Cerebellar nuclear complex (tissue), 1 donor: Measurements from ENCODE around the gene PNMA8A.
A peak's percentile ranks its signal among the peaks of the same experiment; 100 is the strongest.

Source experiments
- DNase-seq, 2 experiments: peaks; one replicate each; lab custom pipeline; 2025; lab: John Stamatoyannopoulos, UW

PNMA8A gene

DNA sequence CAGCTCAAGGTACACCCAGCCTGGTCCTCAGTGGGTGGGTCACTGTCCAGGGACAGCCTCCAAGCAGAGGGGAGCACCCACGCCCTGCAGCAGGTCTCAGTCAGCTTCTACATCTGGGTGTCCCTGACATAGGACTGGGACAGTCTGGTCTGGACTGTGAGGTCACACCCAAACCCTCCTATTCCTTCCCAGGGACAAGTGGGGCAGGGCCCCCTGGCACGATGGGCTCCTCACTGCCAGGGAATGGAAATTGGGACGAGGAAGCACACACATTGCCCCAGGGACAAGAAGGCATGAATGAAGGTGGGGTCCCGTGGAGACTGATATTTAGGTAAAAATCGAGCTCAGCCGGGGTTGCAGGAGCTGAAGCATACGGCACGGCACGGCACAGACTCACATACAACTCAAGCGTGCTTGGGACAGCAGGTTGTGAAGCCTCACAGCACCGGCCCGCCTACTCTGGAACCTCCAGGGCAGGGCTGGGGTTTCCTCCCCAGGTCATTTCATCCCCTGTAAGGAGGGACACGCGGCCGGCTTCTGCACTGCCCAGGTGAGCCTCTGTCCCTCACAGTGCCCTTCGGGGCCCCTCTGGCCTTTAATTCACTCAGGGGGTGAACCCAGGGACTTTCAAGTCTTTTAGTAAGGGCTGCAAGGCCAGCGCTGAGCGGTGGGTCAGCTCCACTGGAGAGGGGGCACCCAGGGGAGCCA is 20.8 kb upstream of the PNMA8A start:
- no peak for DNase-seq

DNA sequence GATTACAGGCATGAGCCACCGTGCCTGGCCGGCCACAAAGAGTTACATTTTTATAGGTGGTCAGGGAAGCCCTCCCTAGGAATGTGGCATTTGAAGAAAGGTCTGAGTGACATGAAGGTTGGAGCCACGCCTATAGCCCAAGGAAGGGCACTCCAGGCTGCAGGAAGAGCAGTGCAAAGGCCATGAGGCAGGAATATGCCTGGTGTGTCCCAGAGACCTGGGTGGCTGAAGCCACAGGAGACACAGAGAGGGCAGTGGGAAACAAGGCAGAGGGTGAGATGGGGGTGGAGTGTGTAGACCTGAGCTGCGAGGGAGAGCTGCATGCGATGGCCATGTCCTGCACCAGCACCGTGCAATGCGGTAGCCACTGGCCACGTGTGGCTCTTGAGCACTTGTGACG is 19.4 kb upstream of the PNMA8A start:
- DNase-seq, result no peak

DNA sequence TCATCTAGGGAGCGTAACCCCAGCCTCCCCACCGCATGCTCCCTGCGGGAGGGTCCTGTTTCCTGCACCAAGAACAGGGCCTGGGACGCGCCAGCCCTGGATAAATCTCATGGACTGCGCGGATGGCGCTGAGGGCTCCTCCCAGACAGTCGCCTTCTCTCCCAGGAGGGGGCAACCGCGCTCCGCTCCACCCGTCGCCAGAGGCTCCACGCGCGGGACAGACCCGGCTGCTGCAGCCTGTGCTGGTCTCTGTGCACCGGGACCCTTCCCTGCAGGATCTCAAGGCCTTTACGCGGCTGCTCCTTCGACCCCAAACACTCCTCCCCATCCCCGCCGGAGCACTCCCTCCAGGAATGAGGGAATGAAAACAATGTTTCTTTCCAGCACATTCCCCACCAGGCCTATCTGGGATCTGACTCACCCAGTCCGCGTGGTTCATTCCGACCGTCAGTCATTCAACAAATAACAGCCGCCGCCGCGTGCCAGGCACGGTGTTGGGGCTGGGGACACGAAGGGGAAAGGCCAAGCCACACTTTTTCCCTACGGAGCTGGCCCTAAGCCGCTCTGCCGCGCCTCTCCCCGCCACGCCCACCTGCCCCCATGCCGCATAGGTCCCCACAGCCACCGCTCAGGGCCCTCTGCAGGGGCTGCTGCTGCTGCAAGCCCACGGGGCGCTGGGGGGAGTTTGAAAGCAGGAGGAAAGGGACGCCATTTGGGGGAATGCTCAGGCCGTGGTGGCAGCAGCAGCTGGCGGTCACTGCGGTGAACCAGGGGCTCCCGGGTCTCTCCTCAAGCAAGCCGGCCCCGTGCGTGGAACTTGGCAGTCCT is 18.3 kb upstream of the PNMA8A start:
- DNase-seq, result no peak

DNA sequence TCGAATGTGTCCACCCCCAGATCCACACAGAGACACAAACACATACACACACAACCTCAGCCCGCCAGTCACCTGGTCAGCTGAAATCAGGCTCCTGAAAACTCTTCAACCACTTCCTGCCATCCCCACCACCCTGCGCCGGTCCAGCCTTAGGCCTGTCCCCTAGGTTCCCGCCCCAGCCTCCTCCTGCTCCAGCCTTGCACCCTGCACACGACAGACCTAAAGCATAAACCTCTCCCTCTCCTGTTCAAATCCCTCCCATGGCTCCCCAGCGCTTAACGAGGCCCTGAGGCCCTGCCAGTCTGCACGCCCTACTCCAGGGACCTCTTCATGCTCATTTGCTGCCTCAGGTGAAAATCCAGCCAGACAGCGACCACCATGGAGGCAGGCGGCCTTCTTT is 17.2 kb upstream of the PNMA8A start:
- no peak for DNase-seq

DNA sequence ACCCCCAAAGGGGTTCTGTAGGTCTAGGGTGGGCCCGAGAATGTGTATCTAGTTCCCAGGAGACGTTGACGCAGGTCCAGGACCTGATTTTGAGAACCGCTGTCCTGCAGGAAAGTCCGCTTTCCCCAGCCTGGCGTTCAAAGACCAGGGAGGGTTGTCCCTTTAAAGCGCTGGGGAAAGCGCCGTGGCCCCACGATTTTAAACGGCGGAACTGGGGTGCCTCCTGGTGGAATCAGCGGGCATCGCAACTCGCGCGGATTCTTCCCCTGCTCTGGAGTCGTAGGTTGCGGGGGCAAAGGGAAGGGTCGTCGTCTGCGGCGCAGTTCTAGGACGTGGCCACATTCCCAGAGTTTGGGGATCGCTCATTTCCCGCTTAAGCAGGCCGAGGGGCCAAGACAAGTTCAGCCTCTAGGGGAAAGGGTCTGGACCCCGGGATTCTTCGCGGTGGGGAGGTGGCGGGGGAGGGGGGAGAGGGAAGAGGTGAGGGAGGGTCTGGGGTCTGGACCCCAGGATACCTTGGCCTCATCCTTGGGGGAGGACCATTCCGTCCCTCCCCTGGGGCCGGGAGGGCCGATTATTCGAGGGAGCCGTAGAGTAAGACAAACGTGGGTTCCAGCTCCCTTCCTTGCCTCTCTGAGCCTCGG is 16.6 kb upstream of the PNMA8A start:
- DNase-seq, result peak in 1 of 2 experiments; percentile 9

DNA sequence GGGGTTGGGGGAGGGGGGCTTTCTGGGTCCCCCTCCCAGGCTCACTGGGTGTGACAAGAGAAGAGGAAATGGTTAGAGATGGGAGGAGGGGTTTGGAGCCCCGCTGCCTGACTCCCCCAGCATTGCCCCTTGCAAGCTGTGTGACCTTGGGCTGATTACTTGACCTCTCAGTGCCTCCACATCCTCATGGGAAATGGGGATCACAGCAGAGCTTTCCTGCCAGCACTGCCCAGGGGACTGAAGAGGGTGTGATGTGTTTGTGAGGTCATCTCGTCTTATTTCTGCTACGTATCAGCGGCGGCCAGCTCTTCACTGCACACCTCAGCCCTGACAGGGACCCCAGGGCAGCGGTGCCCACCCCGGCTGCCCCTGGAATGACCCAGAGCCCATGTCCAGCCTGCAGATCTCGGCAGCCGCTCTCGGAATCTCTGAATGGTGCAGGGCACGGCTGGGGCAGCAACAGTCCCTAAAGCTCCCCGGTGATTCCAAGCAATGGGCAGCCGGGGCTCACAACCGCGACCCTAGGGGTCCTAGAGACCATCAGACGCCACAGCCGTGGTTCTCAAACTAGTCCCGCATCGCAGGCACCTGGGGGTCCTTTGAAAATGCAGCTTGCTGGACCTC is 15.9 kb upstream of the PNMA8A start:
- no peak for DNase-seq

DNA sequence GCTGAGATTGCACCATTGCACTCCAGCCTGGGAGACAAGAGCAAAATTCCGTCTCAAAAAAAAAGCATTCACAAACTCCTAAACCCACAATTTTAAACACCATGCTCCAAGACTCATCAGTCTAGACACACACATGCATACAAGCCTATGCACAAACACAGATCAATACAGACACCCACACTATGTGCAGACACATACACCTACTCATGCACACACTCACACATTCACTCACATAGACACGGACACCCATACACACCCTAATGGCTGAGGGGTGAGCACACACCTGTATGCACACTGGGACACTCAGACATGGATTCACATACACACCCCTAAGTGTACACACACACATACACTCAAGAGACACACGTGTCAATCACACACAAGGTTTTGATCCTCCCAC is 15.0 kb upstream of the PNMA8A start:
- DNase-seq, result no peak

DNA sequence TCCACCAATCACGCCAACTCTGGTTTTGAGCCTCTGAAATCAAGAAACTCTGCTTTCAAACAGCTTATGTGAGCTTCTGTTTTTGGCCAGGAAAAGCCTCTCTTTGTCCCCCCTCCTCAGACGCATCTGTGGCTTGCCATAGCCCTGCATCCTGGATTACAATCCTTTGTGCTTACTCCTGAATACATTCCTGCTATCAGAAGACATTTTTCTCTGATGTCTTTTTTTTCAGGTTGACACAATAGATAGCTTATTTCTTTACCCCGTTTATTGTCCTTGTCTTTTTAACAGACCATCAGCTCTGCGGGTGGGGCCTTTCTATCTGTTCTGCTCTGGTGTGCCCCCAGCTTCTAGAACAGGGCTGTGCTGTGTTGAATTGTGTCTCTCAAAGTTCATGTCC is 13.3 kb upstream of the PNMA8A start:
- DNase-seq, result no peak

DNA sequence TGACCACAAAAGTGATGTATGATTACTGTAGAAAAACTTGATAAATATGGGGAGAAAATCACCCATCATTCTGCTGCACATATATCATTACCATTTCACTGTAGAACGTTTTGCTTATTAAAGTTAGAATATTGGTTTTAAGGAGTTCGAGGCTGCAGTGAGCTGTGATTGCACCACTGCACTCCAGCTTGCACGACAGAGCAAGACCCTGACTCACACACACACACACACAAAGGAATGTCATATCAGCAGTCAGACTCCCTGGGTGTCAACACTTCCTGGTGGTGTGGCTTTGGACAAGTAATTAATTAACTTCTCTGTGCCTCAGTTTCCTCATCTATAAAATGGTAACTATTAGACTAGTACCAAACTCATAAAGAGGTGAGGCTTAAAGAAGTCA is 11.3 kb upstream of the PNMA8A start:
- DNase-seq, result no peak

DNA sequence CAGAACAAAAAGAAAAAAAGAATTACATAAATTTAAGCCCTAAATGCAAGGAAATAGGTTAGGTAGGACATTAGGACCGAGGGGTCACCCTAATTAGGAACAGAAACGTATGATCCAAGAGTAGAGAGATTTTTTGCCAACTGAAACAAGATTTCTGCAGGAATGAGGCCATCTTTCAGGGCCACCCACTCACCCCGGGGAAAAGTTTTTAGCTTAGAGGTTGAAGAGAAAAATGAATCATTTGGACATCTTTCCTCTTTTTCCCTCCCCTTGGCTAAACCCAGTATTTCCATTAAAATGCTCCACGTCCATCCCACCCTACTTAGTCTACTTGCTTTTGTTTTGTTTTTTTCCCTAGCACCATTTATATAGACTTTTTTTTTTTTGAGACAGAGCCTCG is 10.6 kb upstream of the PNMA8A start:
- no peak for DNase-seq

DNA sequence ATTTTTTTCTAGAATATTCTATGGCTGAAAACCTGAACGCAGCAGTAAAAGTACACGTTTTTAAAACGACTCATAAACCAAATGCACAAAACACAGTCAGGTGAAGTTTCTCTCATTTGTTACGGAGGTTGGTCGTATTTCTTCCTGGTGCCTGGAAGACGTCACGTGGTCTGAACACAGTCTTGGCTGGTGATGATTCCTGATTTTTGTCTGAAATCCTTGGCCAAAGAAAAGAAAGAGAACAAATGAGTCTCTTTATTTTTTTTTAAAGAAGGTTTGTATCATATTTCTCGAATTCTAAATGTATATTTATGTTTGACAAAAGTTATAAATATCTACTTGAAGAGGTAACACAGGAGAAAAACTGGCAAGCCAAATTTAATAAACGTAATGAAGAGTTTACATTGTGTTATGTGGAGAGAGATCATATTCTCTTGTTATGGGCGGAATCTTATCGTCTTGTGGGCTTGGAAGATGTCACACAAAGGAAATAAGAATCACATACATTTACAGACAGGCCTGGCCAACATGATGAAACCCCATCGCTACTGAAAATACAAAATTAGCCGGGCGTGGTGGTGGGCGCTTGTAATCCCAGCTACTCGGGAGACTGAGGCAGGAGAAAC is 10.0 kb upstream of the PNMA8A start:
- no peak for DNase-seq

DNA sequence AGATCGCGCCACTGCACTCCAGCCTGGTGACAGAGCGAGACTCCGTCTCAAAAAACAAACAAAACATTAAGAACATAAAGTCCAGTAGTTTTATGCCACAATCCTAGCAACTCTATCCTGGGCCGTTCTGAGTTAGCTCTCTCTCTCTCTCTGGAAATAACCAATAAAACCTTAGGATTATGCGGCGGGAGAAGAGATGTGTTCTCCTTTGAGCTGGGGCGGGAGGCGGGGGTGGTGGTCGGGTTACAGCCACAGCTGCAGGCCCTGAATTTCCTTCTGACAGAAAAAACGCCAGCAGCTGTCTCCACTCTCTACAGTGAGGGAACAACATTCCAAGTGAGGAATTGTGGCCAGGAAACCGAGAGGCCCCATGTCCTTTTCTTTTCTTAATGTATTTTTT is 9.1 kb upstream of the PNMA8A start:
- no peak for DNase-seq

DNA sequence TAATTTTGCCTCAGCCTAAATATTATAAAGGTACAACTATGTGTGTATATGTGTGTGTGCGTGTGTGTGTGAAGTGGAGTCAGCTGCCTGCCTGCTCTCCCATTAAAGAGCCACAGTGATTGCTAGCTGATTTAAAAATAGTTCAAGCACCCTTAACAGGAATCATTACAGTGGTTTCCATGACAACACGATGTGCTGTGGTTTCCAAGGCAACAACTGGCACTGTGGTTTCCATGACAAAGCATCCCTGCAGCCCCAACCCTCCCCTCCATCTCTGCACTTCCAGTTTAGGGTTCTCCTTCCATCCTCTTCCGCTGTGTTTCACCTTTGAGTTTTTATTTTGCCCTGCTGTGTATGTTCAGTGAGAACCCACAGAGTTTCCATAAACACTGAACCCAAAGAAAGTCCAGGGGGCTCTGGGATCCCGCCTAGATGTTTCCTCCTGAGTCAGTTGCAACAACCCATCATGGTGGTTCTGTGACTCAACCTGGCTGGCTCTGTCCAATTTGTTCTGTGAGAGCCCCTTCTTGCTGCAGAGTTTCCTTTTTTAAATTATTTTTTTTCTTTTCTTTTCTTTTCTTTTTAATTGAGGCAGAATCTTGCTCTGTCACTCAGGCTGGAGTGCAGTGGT is 7.1 kb upstream of the PNMA8A start:
- DNase-seq, result no peak

DNA sequence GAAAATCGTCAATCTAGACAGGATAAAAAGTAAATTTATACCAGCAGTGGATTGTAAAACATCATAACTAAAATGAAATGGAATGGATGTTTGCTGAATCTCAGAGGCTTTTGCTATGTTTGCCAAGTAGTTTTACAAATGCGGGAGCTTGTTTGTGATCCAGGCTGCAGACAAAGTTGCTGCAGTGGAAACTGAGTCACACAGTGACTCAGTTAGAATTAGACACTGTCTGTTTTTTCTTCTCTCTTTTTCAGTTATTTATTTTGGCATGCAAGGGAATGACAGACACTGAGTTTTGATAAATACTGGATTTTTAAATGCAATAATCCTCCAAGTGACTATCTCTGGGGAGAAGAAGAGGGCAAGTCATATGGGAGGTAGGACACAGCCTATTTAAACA is 4.6 kb upstream of the PNMA8A start:
- DNase-seq, result no peak

DNA sequence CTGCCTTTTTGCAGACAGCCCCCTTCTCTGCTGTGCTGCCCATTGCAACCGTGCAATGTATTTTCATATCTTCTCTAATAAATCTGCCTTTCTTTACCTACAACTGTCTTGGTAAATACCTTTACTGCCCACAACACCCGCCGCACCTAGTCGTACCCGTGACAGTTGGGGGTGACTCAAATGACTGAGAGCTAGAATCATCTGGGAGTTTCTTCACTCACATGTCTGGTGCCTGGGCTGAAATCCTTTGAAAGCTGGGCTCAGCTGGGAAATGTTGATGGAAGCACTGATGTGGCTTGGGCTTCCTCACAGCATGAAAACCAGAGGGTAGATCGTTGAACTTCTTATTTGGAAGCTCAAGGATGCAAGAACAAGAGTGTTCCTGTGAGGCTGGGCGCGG is 2.8 kb upstream of the PNMA8A start:
- no peak for DNase-seq

DNA sequence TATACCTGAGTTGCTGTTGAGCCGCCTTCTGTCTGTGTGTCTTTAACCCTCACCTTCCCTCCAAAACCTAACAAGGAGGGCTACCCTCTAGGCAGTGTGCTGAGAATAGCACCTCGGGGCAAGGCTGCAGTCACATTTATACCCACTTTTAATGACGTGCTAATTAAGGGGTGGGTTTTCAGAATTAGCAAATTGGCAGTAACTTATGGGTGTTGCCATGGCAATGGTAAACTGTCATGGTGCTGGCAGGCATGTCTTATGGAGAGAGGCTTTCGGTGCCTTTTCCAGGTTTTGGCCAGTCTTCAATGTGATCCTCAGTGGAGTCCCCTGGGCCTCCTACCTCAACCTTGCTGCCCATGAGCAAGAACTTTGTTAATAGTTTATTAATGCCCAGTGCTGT is 1.2 kb upstream of the PNMA8A start:
- DNase-seq, result no peak

DNA sequence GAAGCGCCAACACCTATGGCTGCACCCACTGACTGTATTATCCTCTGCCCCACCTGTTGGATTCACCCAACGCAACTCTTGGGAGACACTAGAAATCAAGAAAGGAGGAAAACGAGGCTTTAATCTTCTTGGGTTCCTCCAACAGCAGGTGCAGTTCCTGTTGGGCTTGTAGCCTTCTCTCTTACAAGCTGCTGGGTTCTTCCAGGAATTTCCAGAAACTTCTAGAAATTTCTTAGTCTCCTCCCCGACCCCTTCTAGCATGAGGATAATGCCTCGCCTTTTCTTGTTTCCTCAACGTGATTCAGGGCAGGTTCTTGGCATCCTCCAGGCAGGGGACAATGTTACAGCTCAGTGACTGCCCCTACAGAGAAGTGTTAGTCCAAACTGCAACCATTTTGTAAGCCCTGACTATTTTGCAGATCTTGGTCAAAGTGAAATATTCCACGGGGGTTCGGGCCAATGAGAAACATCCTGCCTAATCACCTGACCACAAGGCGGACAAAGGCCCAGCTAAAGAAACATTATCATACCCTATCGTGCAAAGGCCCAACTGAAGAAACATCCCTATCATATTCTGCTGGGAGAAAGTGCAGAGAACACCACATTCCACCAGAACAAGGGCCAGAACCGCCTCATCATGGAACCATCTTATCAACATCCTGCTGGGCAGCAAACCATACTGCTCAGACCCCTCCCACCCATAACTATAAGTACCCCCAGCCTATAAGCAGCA is 614 bp upstream of the PNMA8A start:
- DNase-seq, result no peak

DNA sequence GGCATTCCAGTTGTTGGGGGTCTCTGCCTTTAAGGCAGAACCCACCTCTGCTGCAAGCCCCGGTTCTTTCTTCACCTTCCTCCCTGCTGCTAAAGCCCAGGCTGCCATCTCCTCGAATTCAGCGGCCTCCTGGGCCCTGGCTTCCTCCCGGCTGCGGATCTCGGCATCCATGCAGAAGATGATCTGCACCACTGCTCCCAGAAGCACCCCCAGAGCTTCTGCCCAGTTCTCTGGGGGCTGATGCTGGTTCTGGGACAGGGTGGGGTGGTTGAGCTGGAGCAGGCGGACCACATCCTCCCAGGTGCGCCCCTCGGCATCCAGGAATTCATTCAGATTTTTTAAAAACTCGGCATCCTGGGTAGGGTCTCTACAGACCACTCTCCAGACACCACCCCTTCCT is 987 bp downstream of the PNMA8A start:
- DNase-seq, result no peak

DNA sequence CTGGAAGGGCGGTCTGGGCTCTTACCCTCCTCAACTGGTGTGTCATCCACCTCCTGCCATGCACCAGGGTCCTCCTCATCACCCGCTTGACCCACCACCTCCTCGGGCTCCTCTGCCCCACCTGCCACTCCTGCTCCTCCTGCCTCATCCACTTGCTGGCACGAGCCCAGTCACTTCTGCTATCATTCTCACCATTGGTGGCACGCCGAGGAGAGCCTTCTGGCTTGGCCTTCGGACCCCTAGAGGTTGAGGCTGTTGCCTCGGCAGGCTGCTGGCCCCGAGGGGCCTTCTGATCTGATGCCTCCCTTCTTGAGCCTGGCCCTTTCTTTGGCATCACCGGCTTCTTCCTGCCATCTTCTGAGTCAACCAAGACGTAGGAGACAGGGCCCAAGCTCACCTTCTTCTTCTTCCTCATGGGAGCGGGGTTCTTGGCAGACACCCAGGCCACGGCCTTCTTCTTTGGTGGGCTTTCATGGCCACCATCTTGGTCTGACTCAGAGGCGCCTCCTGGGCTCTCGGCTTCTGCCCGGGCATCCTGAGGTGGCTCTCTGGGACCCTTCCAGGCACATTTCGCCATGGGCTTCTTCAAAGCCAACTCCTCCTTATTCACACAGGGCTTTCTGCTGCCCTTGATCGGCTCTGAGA is 1.7 kb downstream of the PNMA8A start:
- DNase-seq, result no peak

DNA sequence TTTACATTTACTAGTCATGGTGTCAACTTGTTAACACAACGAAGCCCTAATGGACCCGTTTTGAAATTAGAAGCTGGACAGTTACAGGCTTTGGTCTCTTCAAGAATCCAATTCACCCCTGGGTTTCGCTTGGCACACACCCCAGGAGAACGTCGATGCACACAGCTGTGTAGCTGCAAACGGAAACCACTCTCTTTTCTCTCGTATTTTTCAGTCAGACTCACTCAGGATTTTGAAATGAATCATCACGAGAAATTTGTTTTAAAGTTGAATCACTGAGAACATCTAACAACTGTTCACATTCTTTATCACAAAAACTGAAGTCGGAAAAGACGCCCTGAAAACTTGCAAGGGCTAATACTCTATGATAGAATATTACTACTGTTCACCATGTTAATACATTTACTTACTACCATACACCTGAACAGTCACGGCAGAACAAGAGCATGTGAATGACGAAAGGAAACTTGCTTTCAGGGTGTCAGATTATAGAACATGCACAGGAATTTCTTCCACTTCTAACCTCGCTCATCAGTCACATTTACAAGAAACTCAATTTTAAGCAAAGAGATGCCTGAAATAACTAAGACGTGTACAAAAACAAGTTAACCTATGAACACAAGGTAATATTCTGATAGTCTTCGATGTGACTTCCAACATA is 4.7 kb downstream of the PNMA8A start:
- no peak for DNase-seq
